Osteoblast (primary cell): ENCODE data around the gene PCDHA10. TPM values are rescaled to one million over a fixed set of nuclear protein-coding genes. Genes with fewer than 3 reads are reported as not detected.

ENCODE experiments used
- DNase-seq: peaks from one replicate; pipeline ENCODE4 v3.0.0; 2011; ENCODE audit warnings: low spot score, mixed read lengths; ENCODE audit not compliant: insufficient read length; ENCODE audit errors: missing footprints
- H2AFZ ChIP-seq: 2 replicates; pipeline ENCODE4 v1.6.0; 2011; ENCODE audit warnings: mild to moderate bottlenecking, low read length
- H3K27ac ChIP-seq: 2 replicates; pipeline ENCODE4 v1.5.1; 2011; ENCODE audit warnings: mild to moderate bottlenecking, low read depth, low read length, moderate library complexity
- H3K27me3 ChIP-seq: 2 replicates; pipeline ENCODE4 v1.6.0; 2012; ENCODE audit warnings: mild to moderate bottlenecking, control low read depth, inconsistent platforms, low read length, moderate library complexity; ENCODE audit not compliant: insufficient read depth
- H3K36me3 ChIP-seq: 2 replicates; pipeline ENCODE4 v1.5.1; 2011; ENCODE audit warnings: mild to moderate bottlenecking, low read length, control low read depth, moderate library complexity; ENCODE audit not compliant: insufficient read depth
- H3K4me1 ChIP-seq: 2 replicates; pipeline ENCODE4 v1.5.1; 2011; ENCODE audit warnings: mild to moderate bottlenecking, low read length, control low read depth, moderate library complexity; ENCODE audit not compliant: insufficient read depth
- H3K4me2 ChIP-seq: 2 replicates; pipeline ENCODE4 v1.6.0; 2011; ENCODE audit warnings: mild to moderate bottlenecking, low read length; ENCODE audit not compliant: insufficient read depth
- H3K4me3 ChIP-seq: fragments of 200-600 bp; sonication (generic); 3 replicates; pipeline ENCODE4 v1.5.1; 2012; ENCODE audit warnings: mild to moderate bottlenecking, low read length, inconsistent platforms; ENCODE audit not compliant: insufficient read depth
- H3K79me2 ChIP-seq: 2 replicates; pipeline ENCODE4 v1.6.0; 2012; ENCODE audit warnings: mild to moderate bottlenecking, low read length, control low read depth, inconsistent platforms; ENCODE audit not compliant: insufficient read depth
- H3K9me3 ChIP-seq: 2 replicates; pipeline ENCODE4 v1.5.1; 2011; ENCODE audit warnings: low read depth, low read length, control low read depth
- H4K20me1 ChIP-seq: 2 replicates; pipeline ENCODE4 v1.6.0; 2012; ENCODE audit warnings: mild to moderate bottlenecking, low read length, control low read depth; ENCODE audit not compliant: insufficient read depth
- CTCF ChIP-seq: IDR thresholded peaks from 2 replicates; pipeline ENCODE4 v1.5.1; 2011; ENCODE audit warnings: mild to moderate bottlenecking, low read depth, low read length, moderate library complexity; ENCODE audit errors: extremely low read depth
- total RNA-seq: library from RNA; depleted of rRNA; stranded (reverse); fragments of >200 nt; gene quantifications from 2 replicates; pipeline ENCODE4 v1.2.3, GENCODE V29; 2012

Gene PCDHA10
- total RNA-seq, 1 donor, result 0.36 TPM

- no peaks in the 10 kb centered on the region for H3K9me3 ChIP-seq
- H3K27me3 ChIP-seq, result no peaks in the 10 kb centered on the region
- H2AFZ ChIP-seq, result no peak overlapping the region
- H3K4me3 ChIP-seq, result no peak overlapping the region
- no peak for TF ChIP-seq CTCF
- H3K4me1 ChIP-seq, result no peaks in the 10 kb centered on the region
- no peaks in the 10 kb centered on the region for H3K79me2 ChIP-seq
- H3K36me3 ChIP-seq, result no peaks in the 10 kb centered on the region
- H4K20me1 ChIP-seq, result no peaks in the 10 kb centered on the region
- no peak overlapping the region for H3K27ac ChIP-seq
- no peak for DNase-seq
- H3K4me2 ChIP-seq, result no peak overlapping the region
Measured at GRCh38 chr5:140916325-140916724, 60.6 kb downstream of the PCDHA10 start.

Other genes starting within 250 kb of the PCDHA10 start
- gene CD14, start 222.7 kb upstream of the PCDHA10 start, total RNA-seq, result 1.8 and 4.0 TPM in 2 replicates
- 8.3 and 8.5 TPM in 2 replicates for gene TMCO6, start 216.4 kb upstream of the PCDHA10 start, total RNA-seq
- 29.7 and 30.6 TPM in 2 replicates for gene NDUFA2, start 208.3 kb upstream of the PCDHA10 start, total RNA-seq
- gene IK, start 208.1 kb upstream of the PCDHA10 start, total RNA-seq, result 70.1 and 84.3 TPM in 2 replicates
- gene WDR55, start 191.0 kb upstream of the PCDHA10 start, total RNA-seq, result 30.8 and 32.1 TPM in 2 replicates
- gene DND1, start 182.3 kb upstream of the PCDHA10 start, total RNA-seq, result 0.59 TPM in 1 of 2 replicates, not detected in the other
- 41.3 and 41.6 TPM in 2 replicates for gene HARS1, start 164.5 kb upstream of the PCDHA10 start, total RNA-seq
- gene HARS2, start 164.4 kb upstream of the PCDHA10 start, total RNA-seq, result 28.6 and 31.5 TPM in 2 replicates
- gene ZMAT2, start 155.4 kb upstream of the PCDHA10 start, total RNA-seq, result 31.8 and 33.9 TPM in 2 replicates
- not detected in 2 replicates for gene PCDHA1, start 69.8 kb upstream of the PCDHA10 start, total RNA-seq
- gene PCDHA2, start 61.0 kb upstream of the PCDHA10 start, total RNA-seq, result under 0.01 and 0.29 TPM in 2 replicates
- gene PCDHA3, start 54.8 kb upstream of the PCDHA10 start, total RNA-seq, result 0.36 and 0.59 TPM in 2 replicates
- gene PCDHA4, start 48.8 kb upstream of the PCDHA10 start, total RNA-seq, result 0.72 and 0.88 TPM in 2 replicates
- under 0.01 and 0.29 TPM in 2 replicates for gene PCDHA5, start 34.3 kb upstream of the PCDHA10 start, total RNA-seq
- 0.88 and 1.1 TPM in 2 replicates for gene PCDHA6, start 27.9 kb upstream of the PCDHA10 start, total RNA-seq
- 0.59 and 0.72 TPM in 2 replicates for gene PCDHA7, start 21.6 kb upstream of the PCDHA10 start, total RNA-seq
- 0.29 and 0.36 TPM in 2 replicates for gene PCDHA8, start 14.7 kb upstream of the PCDHA10 start, total RNA-seq
- 0.29 and 0.36 TPM in 2 replicates for gene PCDHA9, start 7.5 kb upstream of the PCDHA10 start, total RNA-seq
- gene PCDHA11, start 13.1 kb downstream of the PCDHA10 start, total RNA-seq, result 0.29 and 0.36 TPM in 2 replicates
- under 0.01 and 0.36 TPM in 2 replicates for gene PCDHA12, start 19.4 kb downstream of the PCDHA10 start, total RNA-seq
- gene PCDHA13, start 26.2 kb downstream of the PCDHA10 start, total RNA-seq, result under 0.01 TPM in 2 replicates
- gene PCDHAC1, start 70.4 kb downstream of the PCDHA10 start, total RNA-seq, result 0.29 and 0.36 TPM in 2 replicates
- gene PCDHAC2, start 110.6 kb downstream of the PCDHA10 start, total RNA-seq, result 0.36 and 0.59 TPM in 2 replicates
- gene PCDHB1, start 195.5 kb downstream of the PCDHA10 start, total RNA-seq, result not detected in 2 replicates
- 1.2 and 1.4 TPM in 2 replicates for gene PCDHB2, start 238.7 kb downstream of the PCDHA10 start, total RNA-seq
- 0.36 and 0.88 TPM in 2 replicates for gene PCDHB3, start 244.6 kb downstream of the PCDHA10 start, total RNA-seq